Esophagus muscularis mucosa (tissue), 4 donors: ENCODE measurements around the gene CDK14. TPM values are rescaled to one million over a fixed set of nuclear protein-coding genes. Genes with fewer than 3 reads are reported as not detected.
A peak's percentile ranks its signal among the peaks of the same experiment; 100 is the strongest.

Experiments used
- DNase-seq: peaks from one replicate; pipeline ENCODE4 v3.0.0-alpha.2; 2017; ENCODE audit errors: extremely low spot score
- H3K27ac ChIP-seq, 4 donors: fragments of 200-600 bp; sonication (generic); replicated peaks in 1 of 4; 1 replicate in 3 of 4; 2 replicates in 1 of 4; pipeline ENCODE4 v1.5.1; 2016 to 2019; ENCODE audit warnings: mild to moderate bottlenecking in 1 of 4
- H3K27me3 ChIP-seq, 4 donors: fragments of 200-600 bp; sonication (generic); one replicate each; pipeline versions ENCODE4 v1.5.1 to v1.6.0; 2016 to 2019
- H3K36me3 ChIP-seq, 4 donors: fragments of 200-600 bp; sonication (generic); one replicate each; pipeline ENCODE4 v1.5.1; 2016 to 2019
- H3K4me1 ChIP-seq, 4 donors: fragments of 200-600 bp; sonication (generic); one replicate each; pipeline ENCODE4 v1.5.1; 2016 to 2019
- H3K4me3 ChIP-seq, 4 donors: fragments of 200-600 bp; sonication (generic); 1 replicate in 2 of 4; 2 replicates in 2 of 4; pipeline ENCODE4 v1.5.1; 2016 to 2019; ENCODE audit warnings: mild to moderate bottlenecking in 4 of 4, moderate library complexity in 1 of 4
- H3K9me3 ChIP-seq, 4 donors: fragments of 200-600 bp; sonication (generic); 1 replicate in 3 of 4; 2 replicates in 1 of 4; pipeline ENCODE4 v1.5.1; 2016 to 2019
- CTCF ChIP-seq, 3 experiments: fragments of 200-600 bp in 2 of 3; fragments of 450-650 bp in 1 of 3; sonication (generic) in 2 of 3; IDR thresholded peaks; one replicate each; pipeline ENCODE4 v1.5.1; 2017 to 2019; ENCODE audit warnings: antibody characterized with exemption in 3 of 3, mild to moderate bottlenecking in 2 of 3, moderate library complexity in 1 of 3
- EP300 ChIP-seq: sonication (generic); formaldehyde crosslinking; IDR thresholded peaks from one replicate; pipeline ENCODE4 v1.6.1; 2017; ENCODE audit warnings: antibody characterized with exemption
- POLR2A ChIP-seq: fragments of 450-650 bp; IDR thresholded peaks from one replicate; pipeline ENCODE4 v1.6.1; 2017; ENCODE audit warnings: antibody characterized with exemption, moderate library complexity, mild to moderate bottlenecking, low read depth
- POLR2AphosphoS5 ChIP-seq, 2 donors: sonication (generic); formaldehyde crosslinking; IDR thresholded peaks; one replicate each; pipeline ENCODE4 v1.6.1; 2017; ENCODE audit warnings: antibody characterized with exemption in 2 of 2
- WGBS: methylation state at CpG from one replicate; pipeline ENCODE4 v1.1.5; 2018; 5-methylcytosine and 5-hydroxymethylcytosine counted together
- intact Hi-C: fragments of 100-400 bp; cut with DNase I; formaldehyde crosslinking; loops from one replicate; pipeline ENCODE4 v1.15.1; 2023
- total RNA-seq, 4 donors: library from RNA; depleted of rRNA; stranded (reverse); fragments of >200 nt; gene quantifications; one replicate each; pipeline versions ENCODE4 v1.1.0 to v1.2.1, GENCODE V29; 2016

CDK14 gene
- total RNA-seq, 4 donors from 2014 or later, result 9.6 to 17.7 (median 14.3) TPM

- Histone ChIP-seq H3K27me3 (no peaks in the 10 kb centered on the region), H3K27ac (no peak overlapping the region), H3K4me1 (peaks cover 0 to 11% (median 7%) of the 10 kb centered on the region in 4 donors), H3K9me3 (no peaks in the 10 kb centered on the region), H3K36me3 (no peaks in the 10 kb centered on the region), H3K4me3 (no peak overlapping the region)
- no peak for DNase-seq
- TF ChIP-seq EP300, result no peak
- TF ChIP-seq POLR2AphosphoS5 (IDR thresholded peaks at IDR 0.05), result no peak
- TF ChIP-seq POLR2A, result no peak
- no peak for TF ChIP-seq CTCF (IDR thresholded peaks at IDR 0.05)
- intact Hi-C loops, result no loop called here
- WGBS, result 96% methylated on average over 6 of the region's 6 CpGs
Observed at GRCh38 chr7:91043924-91044645, 448.0 kb downstream of the CDK14 start.

GRCh38 chr7:91045606-91046005 lies 449.5 kb downstream of the CDK14 start:
- H3K36me3 ChIP-seq, result no peaks in the 10 kb centered on the region
- H3K4me1 ChIP-seq, result peaks cover 0 to 11% (median 7%) of the 10 kb centered on the region in 4 donors
- peak overlapping the region in 1 of 4 donors; percentile 8 for H3K27ac ChIP-seq
- no peak overlapping the region for H3K4me3 ChIP-seq
- WGBS, result 42% methylated on average over 1 of the region's 1 CpG
- no peak for DNase-seq
- no peaks in the 10 kb centered on the region for H3K9me3 ChIP-seq
- TF ChIP-seq POLR2A (no peak), EP300 (no peak), CTCF (IDR thresholded peaks at IDR 0.05) (no peak), POLR2AphosphoS5 (IDR thresholded peaks at IDR 0.05) (no peak)
- intact Hi-C loops, result no loop called here
- no peaks in the 10 kb centered on the region for H3K27me3 ChIP-seq

DNA sequence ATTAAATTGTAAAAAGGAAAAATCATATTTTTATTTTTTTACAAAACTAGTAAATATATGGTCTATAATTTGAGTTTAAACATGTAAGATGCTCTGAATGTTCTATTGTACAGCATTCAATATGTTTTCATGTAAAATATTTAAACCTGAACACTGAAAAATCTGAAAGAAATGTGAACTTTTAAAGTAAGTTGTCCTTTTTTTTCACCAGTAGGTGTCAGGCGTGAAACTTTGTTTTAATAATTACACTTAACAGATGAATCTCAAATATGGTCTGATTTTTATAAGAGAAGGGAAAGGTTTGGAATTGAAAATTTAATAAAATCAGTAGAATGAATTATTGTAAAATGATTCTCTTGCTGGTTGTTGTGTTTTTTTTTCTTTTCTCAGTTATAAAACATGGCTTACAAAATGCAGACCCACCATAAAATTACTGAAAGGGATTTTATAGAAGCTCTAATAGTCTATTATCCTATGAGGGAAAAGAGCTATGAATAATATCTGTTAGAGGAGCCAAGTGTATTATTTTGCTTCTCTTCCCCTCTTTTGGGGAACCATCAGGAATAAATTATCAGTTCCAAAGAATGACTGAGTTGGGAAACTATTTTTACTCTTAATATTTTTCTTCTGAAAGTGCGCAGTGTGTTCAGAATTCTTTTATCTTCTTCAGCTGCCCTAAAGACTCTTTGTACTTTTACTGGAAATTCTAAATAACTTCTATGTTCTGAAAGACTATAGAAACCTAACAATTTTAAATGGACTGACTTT lies 450.4 kb downstream of the CDK14 start:
- Histone ChIP-seq H3K36me3 (no peaks in the 10 kb centered on the region), H3K9me3 (no peaks in the 10 kb centered on the region), H3K4me3 (no peak overlapping the region), H3K4me1 (peaks cover 0 to 11% (median 7%) of the 10 kb centered on the region in 4 donors), H3K27ac (no peak overlapping the region), H3K27me3 (no peaks in the 10 kb centered on the region)
- peak in 2 of 3 experiments; percentile 37 to 43 for TF ChIP-seq CTCF (IDR thresholded peaks at IDR 0.05)
- TF ChIP-seq POLR2AphosphoS5 (IDR thresholded peaks at IDR 0.05), result no peak
- DNase-seq, result no peak
- WGBS, result 64% methylated on average over 2 of the region's 2 CpGs
- intact Hi-C loops, result no loop called here

- H3K27me3 ChIP-seq, result no peaks in the 10 kb centered on the region
- no peak overlapping the region for H3K27ac ChIP-seq
- H3K36me3 ChIP-seq, result no peaks in the 10 kb centered on the region
- intact Hi-C loops, result no loop called here
- no peak for TF ChIP-seq CTCF (IDR thresholded peaks at IDR 0.05)
- no peak overlapping the region for H3K4me3 ChIP-seq
- 96% methylated on average over 2 of the region's 2 CpGs for WGBS
- no peak for DNase-seq
- H3K9me3 ChIP-seq, result no peaks in the 10 kb centered on the region
- H3K4me1 ChIP-seq, result peaks cover 0 to 11% (median 7%) of the 10 kb centered on the region in 4 donors
Observed at GRCh38 chr7:91047636-91048035, 451.5 kb downstream of the CDK14 start.
